Measurements from ENCODE around the gene ELAVL4.

Gene ELAVL4

DNA sequence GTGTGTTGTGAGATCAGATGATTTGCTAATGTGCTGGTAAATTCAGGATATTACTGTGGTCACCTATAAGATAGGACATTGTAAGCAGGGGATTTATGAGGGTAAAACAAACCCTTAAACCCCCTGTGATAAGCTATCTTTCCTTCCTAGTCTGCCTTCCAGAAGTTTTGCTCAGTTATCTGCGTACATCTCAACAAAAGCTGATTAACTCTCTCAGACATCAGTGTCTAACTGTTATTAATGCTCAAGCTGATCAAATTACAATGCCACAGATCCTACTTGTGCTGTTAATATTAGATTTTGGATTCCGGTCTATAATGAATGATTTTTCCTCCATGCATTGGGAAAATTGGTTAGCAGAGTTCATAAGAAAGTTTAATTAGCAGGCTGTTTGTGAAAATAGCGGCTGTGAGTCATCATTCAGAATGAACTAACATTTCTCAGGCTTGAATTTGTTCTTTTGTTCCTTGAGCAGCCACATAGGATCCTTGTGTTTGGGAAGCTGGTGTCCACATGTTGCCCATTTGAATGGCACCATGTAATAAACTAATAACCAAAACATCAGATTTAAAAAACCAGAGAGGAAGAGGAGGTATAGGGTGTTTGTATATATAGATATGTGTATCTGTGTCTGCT lies 48.7 kb downstream of the ELAVL4 start (continued):
- TF ChIP-seq, protein P1, sequence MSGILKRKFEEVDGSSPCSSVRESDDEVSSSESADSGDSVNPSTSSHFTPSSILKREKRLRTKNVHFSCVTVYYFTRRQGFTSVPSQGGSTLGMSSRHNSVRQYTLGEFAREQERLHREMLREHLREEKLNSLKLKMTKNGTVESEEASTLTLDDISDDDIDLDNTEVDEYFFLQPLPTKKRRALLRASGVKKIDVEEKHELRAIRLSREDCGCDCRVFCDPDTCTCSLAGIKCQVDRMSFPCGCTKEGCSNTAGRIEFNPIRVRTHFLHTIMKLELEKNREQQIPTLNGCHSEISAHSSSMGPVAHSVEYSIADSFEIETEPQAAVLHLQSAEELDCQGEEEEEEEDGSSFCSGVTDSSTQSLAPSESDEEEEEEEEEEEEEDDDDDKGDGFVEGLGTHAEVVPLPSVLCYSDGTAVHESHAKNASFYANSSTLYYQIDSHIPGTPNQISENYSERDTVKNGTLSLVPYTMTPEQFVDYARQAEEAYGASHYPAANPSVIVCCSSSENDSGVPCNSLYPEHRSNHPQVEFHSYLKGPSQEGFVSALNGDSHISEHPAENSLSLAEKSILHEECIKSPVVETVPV (CRISPR knock-in tag; IDR thresholded peaks at IDR 0.05) = 0 out of 2 replicates have a peak, but pooled peaks have one; percentile 67
- no peak for TF ChIP-seq PPARA (CRISPR knock-in tag; IDR thresholded peaks at IDR 0.05; ENCODE audit: borderline replicate concordance)
- TF ChIP-seq ZFP30 (CRISPR knock-in tag; IDR thresholded peaks at IDR 0.05) = no peak
- peak; percentile 41; the same call in 1 of the 2 replicates for TF ChIP-seq SNAI2 (CRISPR knock-in tag; IDR thresholded peaks at IDR 0.05)
- TF ChIP-seq ZNF565 (CRISPR knock-in tag; conservative IDR thresholded peaks at IDR 0.05; ENCODE audit: low read depth) = no peak
- no peak for TF ChIP-seq RARB (CRISPR knock-in tag; IDR thresholded peaks at IDR 0.05)
- peak; percentile 18; the same call in 1 of the 2 replicates for TF ChIP-seq ZNF70 (CRISPR knock-in tag; IDR thresholded peaks at IDR 0.05)
- TF ChIP-seq TOX (CRISPR knock-in tag; IDR thresholded peaks at IDR 0.05; ENCODE audit: borderline replicate concordance) = no peak
- TF ChIP-seq TCF4 (CRISPR knock-in tag; IDR thresholded peaks at IDR 0.05; ENCODE audit: borderline replicate concordance) = peak; percentile 94
- TF ChIP-seq, protein P2, sequence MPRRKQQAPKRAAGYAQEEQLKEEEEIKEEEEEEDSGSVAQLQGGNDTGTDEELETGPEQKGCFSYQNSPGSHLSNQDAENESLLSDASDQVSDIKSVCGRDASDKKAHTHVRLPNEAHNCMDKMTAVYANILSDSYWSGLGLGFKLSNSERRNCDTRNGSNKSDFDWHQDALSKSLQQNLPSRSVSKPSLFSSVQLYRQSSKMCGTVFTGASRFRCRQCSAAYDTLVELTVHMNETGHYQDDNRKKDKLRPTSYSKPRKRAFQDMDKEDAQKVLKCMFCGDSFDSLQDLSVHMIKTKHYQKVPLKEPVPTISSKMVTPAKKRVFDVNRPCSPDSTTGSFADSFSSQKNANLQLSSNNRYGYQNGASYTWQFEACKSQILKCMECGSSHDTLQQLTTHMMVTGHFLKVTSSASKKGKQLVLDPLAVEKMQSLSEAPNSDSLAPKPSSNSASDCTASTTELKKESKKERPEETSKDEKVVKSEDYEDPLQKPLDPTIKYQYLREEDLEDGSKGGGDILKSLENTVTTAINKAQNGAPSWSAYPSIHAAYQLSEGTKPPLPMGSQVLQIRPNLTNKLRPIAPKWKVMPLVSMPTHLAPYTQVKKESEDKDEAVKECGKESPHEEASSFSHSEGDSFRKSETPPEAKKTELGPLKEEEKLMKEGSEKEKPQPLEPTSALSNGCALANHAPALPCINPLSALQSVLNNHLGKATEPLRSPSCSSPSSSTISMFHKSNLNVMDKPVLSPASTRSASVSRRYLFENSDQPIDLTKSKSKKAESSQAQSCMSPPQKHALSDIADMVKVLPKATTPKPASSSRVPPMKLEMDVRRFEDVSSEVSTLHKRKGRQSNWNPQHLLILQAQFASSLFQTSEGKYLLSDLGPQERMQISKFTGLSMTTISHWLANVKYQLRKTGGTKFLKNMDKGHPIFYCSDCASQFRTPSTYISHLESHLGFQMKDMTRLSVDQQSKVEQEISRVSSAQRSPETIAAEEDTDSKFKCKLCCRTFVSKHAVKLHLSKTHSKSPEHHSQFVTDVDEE (CRISPR knock-in tag; IDR thresholded peaks at IDR 0.05) = peak; percentile 89
- no peak for TF ChIP-seq ARNTL (CRISPR knock-in tag; IDR thresholded peaks at IDR 0.05; ENCODE audit: borderline replicate concordance, low read depth)

DNA sequence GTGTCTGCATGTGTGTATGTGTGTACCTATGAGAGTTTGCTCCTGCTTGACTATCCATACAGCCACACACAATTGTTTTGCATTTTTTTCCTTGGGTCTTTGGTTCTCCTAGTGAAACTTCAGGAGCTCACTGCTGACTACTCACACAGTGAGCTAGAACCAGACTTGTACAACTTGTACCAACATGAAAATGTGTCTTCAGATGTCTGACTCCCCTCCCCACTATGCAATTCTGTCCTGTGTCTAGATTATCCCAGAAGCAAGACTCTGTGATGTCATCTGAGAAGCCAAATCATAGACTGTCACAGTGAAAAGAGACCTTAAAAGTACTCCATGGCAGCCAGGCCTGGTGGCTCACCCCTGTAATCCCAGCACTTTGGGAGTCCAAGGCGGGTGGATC lies 49.7 kb downstream of the ELAVL4 start:
- ATAC-seq = no peak
- TF ChIP-seq ISL1 (CRISPR knock-in tag; IDR thresholded peaks at IDR 0.05) (no peak), ZNF8 (CRISPR knock-in tag; IDR thresholded peaks at IDR 0.05) (no peak), TOX (CRISPR knock-in tag; IDR thresholded peaks at IDR 0.05; ENCODE audit: borderline replicate concordance) (no peak), GLIS3 (CRISPR knock-in tag; IDR thresholded peaks at IDR 0.05) (no peak), BACH2 (CRISPR knock-in tag; IDR thresholded peaks at IDR 0.05; ENCODE audit: borderline replicate concordance) (no peak), CSDC2 (CRISPR knock-in tag; IDR thresholded peaks at IDR 0.05) (no peak), SNAI2 (CRISPR knock-in tag; IDR thresholded peaks at IDR 0.05) (no peak), ARNTL (CRISPR knock-in tag; IDR thresholded peaks at IDR 0.05; ENCODE audit: borderline replicate concordance, low read depth) (no peak), ZFP3 (CRISPR knock-in tag; IDR thresholded peaks at IDR 0.05) (no peak), ZFP30 (CRISPR knock-in tag; IDR thresholded peaks at IDR 0.05) (no peak), RARB (CRISPR knock-in tag; IDR thresholded peaks at IDR 0.05) (no peak), TCF4 (CRISPR knock-in tag; IDR thresholded peaks at IDR 0.05; ENCODE audit: borderline replicate concordance) (no peak), OSR1 (CRISPR knock-in tag; IDR thresholded peaks at IDR 0.05) (no peak), ZNF70 (CRISPR knock-in tag; IDR thresholded peaks at IDR 0.05) (no peak), PPARA (CRISPR knock-in tag; IDR thresholded peaks at IDR 0.05; ENCODE audit: borderline replicate concordance) (no peak)
- TF ChIP-seq, protein P3, sequence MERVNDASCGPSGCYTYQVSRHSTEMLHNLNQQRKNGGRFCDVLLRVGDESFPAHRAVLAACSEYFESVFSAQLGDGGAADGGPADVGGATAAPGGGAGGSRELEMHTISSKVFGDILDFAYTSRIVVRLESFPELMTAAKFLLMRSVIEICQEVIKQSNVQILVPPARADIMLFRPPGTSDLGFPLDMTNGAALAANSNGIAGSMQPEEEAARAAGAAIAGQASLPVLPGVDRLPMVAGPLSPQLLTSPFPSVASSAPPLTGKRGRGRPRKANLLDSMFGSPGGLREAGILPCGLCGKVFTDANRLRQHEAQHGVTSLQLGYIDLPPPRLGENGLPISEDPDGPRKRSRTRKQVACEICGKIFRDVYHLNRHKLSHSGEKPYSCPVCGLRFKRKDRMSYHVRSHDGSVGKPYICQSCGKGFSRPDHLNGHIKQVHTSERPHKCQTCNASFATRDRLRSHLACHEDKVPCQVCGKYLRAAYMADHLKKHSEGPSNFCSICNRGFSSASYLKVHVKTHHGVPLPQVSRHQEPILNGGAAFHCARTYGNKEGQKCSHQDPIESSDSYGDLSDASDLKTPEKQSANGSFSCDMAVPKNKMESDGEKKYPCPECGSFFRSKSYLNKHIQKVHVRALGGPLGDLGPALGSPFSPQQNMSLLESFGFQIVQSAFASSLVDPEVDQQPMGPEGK (CRISPR knock-in tag; IDR thresholded peaks at IDR 0.05; ENCODE audit: borderline replicate concordance) = no peak
- TF ChIP-seq, protein P2 (CRISPR knock-in tag; IDR thresholded peaks at IDR 0.05) = no peak
- TF ChIP-seq, protein P4, sequence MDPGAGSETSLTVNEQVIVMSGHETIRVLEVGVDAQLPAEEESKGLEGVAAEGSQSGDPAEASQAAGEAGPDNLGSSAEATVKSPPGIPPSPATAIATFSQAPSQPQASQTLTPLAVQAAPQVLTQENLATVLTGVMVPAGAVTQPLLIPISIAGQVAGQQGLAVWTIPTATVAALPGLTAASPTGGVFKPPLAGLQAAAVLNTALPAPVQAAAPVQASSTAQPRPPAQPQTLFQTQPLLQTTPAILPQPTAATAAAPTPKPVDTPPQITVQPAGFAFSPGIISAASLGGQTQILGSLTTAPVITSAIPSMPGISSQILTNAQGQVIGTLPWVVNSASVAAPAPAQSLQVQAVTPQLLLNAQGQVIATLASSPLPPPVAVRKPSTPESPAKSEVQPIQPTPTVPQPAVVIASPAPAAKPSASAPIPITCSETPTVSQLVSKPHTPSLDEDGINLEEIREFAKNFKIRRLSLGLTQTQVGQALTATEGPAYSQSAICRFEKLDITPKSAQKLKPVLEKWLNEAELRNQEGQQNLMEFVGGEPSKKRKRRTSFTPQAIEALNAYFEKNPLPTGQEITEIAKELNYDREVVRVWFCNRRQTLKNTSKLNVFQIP (CRISPR knock-in tag; IDR thresholded peaks at IDR 0.05; ENCODE audit: borderline replicate concordance, low read depth) = no peak
- TF ChIP-seq, protein P1 (CRISPR knock-in tag; IDR thresholded peaks at IDR 0.05) = no peak
- TF ChIP-seq, protein P5, sequence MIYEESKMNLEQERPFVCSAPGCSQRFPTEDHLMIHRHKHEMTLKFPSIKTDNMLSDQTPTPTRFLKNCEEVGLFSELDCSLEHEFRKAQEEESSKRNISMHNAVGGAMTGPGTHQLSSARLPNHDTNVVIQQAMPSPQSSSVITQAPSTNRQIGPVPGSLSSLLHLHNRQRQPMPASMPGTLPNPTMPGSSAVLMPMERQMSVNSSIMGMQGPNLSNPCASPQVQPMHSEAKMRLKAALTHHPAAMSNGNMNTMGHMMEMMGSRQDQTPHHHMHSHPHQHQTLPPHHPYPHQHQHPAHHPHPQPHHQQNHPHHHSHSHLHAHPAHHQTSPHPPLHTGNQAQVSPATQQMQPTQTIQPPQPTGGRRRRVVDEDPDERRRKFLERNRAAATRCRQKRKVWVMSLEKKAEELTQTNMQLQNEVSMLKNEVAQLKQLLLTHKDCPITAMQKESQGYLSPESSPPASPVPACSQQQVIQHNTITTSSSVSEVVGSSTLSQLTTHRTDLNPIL (CRISPR knock-in tag; IDR thresholded peaks at IDR 0.05; ENCODE audit: low read depth) = no peak

Data from SK-N-SH treated with all-trans-retinoic acid at 6 μM for 48 hours (cell line).